ENCODE results near the gene EIF2B4.
"Not testable (repeated sequence)": the region's sequence is repeated elsewhere in the genome, so short reads cannot be mapped to it uniquely, and the experiment has no call there.

The EIF2B4 gene

DNA sequence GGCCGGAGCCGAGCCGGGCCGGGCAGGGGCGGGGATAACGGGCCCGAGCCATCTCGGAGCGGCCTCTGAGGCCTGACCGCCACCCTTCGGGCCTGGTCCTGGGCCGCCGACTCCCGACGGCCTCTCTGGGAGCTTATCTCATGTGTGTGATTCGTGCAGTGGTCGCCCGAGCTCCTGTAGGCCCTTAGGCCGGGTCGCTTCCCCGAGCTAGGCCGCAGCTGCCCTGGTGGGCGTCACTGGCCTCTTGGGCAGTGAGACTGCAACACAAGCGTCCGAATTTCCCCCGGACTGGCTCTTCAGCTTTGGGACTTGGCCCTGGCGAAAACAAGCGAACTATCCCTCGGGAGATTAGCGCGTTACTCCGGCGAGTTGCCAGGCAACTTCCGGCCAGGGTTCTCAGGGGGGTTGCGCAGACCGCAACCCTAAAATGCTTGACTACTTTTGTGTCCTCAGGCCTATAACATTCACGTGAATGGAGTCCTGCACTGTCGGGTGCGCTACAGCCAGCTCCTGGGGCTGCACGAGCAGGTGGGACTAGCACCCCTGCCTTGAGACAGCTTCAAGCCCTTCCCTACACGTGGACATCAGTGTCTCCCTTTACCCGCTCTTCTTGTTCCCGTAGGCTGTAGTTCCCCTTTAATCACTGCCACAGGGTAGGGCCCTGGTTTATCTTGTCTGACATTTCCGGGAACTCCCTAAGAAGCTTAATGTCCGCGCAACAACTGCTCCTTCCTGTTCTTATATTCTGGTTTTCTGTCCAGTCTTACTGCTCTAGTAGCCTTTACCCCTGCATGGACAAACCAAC is 880 bp upstream of the EIF2B4 start:
- H3K4me3 Mint-ChIP-seq, result peak overlapping the region; percentile 87 to 92
- H3K27ac Mint-ChIP-seq, result peak overlapping the region; percentile 100
- DNase-seq (peak; percentile 71), ATAC-seq (replicated peaks) (peak; percentile 48 to 50)
- H3K9me3 Mint-ChIP-seq, result no peaks in the 10 kb centered on the region
- H3K36me3 Mint-ChIP-seq, result peaks cover 37 to 76% of the 10 kb centered on the region in 2 donors
- H3K4me1 Mint-ChIP-seq, result peaks cover 33 to 61% of the 10 kb centered on the region in 2 donors
- H3K27me3 Mint-ChIP-seq, result no peaks in the 10 kb centered on the region

DNA sequence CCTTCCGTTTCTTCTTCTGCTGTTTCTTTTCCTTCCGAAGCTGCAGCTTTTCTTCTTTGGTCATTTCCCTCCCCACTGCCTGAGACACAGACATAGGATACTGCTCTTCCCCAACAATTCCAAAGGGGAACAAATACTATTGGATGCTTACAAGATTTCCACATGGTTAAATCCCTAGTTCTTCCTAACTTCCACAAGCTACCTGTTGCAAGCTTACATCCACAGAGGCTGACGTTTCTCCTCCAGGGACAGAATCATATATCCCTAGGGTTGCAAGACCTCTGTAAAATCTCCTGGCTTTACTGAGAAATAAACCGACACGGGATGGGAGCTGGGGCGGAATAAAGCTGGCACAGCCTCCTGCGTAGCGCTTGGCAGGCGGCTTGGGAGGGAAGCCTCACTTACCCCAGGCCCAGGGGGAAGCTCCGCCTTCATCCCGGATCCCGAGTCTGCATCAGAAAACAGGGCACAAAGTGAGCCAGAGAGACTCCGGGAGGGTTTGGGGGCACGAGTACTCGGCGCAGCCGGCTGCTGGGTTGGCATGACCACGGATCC is 590 bp downstream of the EIF2B4 start:
- Mint-ChIP-seq H3K4me3 (peak overlapping the region; percentile 87 to 92), H3K36me3 (peaks cover 33 to 66% of the 10 kb centered on the region in 2 donors), H3K9me3 (no peaks in the 10 kb centered on the region), H3K4me1 (peaks cover 28 to 59% of the 10 kb centered on the region in 2 donors), H3K27ac (peak overlapping the region; percentile 97), H3K27me3 (no peaks in the 10 kb centered on the region)
- DNase-seq (no peak), ATAC-seq (replicated peaks) (no peak)

DNA sequence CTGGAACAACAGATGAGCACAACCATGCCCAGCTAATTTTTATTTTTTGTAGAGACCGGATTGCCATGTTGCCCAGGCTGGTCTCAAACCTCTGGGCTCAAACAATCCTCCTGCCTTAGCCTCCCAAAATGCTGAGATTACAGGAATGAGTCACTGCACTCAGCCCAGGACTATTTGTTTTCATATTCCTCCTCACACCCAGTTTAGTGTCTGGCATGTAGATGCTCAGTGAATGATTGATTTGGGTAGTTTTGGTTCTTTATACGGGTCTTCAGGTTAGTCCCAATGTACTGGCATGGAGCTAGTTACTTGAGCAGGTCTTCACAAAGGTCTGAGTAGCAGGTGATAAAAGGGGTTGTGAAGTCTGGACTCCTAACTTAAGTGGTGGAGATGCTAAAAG is 6.2 kb downstream of the EIF2B4 start:
- Mint-ChIP-seq H3K36me3 (peaks cover 19 to 49% of the 10 kb centered on the region in 2 donors), H3K4me1 (peaks cover 9 to 31% of the 10 kb centered on the region in 2 donors), H3K9me3 (no peaks in the 10 kb centered on the region), H3K27me3 (no peaks in the 10 kb centered on the region), H3K27ac (no peak overlapping the region), H3K4me3 (no peak overlapping the region)
- DNase-seq (no peak), ATAC-seq (replicated peaks) (peak; percentile 20 to 21)

DNA sequence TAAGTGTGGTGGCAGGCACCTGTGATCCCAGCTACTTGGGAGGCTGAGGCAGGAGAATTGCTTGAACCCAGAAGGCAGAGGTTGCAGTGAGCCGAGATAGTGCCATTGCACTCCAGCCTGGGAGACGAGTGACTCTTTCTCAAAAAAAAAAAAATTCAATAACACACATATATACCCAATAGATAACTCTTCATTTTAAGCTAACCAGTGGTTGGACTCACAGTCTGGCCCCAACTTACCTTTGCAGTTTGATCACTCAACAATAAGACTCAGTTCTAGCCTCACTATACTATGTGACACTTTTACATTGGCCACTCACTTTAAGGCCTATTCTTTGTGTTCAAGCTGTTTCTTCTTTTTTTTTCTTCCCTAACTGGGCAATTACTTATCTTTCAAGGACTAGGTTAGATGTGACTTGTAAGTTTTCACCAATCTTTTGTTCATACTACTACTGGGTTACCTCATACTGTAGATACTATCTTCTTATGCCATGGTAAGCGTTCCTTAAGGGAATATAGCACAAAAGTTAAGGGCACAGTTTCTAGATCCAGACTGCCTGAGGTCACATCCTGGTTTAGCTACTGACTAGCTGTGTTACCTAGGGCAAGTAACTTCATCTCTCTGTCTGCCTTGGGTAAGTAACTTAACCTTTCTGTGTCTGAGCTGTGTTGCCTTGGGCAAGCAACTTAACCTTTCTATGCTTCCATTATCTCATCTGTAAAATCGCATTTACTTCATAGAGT is 7.3 kb downstream of the EIF2B4 start:
- Mint-ChIP-seq H3K36me3 (peaks cover 18 to 50% of the 10 kb centered on the region in 2 donors), H3K27me3 (no peaks in the 10 kb centered on the region), H3K4me1 (peaks cover 10 to 34% of the 10 kb centered on the region in 2 donors), H3K27ac (no peak overlapping the region), H3K9me3 (no peaks in the 10 kb centered on the region), H3K4me3 (no peak overlapping the region)
- DNase-seq (no peak), ATAC-seq (replicated peaks) (no peak)

DNA sequence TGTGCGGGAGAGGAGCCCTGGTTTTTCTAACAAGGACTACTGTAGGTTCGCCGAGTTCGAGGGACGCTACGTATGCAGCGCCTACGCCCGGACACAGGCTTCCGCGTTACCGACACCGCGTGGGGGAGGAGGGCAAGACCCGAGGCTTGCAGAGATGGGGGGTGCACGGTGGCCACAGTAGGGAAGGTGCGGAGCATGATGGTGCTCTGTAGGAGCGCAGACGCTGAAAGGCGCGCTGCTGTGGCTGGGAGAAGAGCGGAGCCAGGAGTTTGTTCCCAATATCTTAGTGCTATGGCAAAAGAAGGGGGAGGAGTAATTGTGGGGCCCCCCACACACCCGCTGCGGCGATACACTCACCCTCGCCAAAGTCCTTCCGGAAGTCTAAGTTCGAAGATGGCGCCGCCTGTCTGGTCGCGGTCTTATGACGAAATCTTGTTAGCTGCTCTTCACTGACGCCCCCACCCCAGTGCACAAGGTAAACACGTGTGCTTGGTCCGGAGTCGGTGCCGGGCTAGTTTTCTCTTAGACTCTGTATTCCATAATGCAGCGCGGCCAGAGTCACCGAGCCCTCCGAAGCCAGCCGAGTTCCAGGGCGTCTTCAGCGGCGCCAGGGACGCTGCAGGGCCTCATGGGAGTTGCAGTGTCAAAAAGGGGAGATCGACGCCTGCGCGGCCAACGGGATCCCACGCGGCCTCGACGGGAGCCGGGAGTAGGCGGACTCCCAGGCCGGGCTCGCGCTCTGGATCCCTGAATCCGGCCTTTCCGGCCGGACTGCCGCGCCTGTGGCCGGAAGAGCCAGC is 13.6 kb downstream of the EIF2B4 start, which contains the start of gene GTF3C2:
Gene GTF3C2, minus strand, starts transcription at position 383 of the 800 bp plus-strand sequence. CDS start 13,210 bp downstream, outside the sequence.
- DNase-seq, result peak; percentile 91
- H3K4me3 Mint-ChIP-seq, result peak within 1 kb of the TSS; percentile 99 to 100
- ATAC-seq (replicated peaks), result peak; percentile 86 to 89
- H3K27me3 Mint-ChIP-seq, result no peaks in the 10 kb centered on the region
- H3K36me3 Mint-ChIP-seq, result peaks cover 15 to 25% of the 10 kb centered on the region in 2 donors
- H3K4me1 Mint-ChIP-seq, result peaks cover 26 to 45% of the 10 kb centered on the region in 2 donors
- no peaks in the 10 kb centered on the region for H3K9me3 Mint-ChIP-seq
- H3K27ac Mint-ChIP-seq, result peak within 1 kb of the TSS; percentile 98

DNA sequence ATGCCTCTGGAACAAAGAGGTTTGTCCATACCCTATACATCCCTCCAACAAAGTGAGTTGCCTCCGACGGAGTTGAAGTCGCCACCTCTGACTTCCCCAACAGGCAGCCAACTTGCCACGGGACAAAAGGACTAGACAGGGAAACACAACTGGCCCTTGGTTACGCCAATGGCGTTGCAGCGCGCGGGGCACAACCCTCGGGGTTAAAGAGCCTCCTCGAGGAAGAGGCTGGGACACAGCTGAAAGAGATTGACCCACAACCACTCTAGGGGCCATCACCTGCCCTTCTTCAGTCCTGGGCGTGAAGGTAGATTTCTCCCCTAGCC is 14.1 kb downstream of the EIF2B4 start:
- DNase-seq (no peak), ATAC-seq (replicated peaks) (peak; percentile 48 to 49)
- Mint-ChIP-seq H3K4me3 (peak overlapping the region; percentile 99 to 100), H3K27me3 (no peaks in the 10 kb centered on the region), H3K27ac (peak overlapping the region; percentile 98), H3K36me3 (peaks cover 15 to 24% of the 10 kb centered on the region in 2 donors), H3K9me3 (no peaks in the 10 kb centered on the region), H3K4me1 (peaks cover 26 to 48% of the 10 kb centered on the region in 2 donors)

DNA sequence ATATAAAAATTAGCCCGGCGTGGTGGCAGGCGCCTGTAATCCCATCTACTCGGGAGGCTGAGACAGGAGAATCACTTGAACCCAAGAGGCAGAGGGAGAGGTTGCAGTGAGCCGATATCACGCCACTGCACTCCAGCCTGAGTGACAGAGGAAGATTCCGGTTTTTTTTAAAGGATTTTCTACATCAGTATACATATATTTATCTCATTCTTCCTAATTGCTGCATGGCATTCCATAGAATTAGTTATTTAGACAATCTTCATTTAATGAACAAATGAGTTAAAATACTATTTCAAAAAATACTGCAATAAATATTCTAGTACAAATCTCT is 15.6 kb downstream of the EIF2B4 start:
- H3K4me3 Mint-ChIP-seq, result peak overlapping the region; percentile 28 to 29
- peaks cover 29 to 49% of the 10 kb centered on the region in 2 donors for H3K4me1 Mint-ChIP-seq
- H3K9me3 Mint-ChIP-seq, result no peaks in the 10 kb centered on the region
- no peaks in the 10 kb centered on the region for H3K27me3 Mint-ChIP-seq
- H3K36me3 Mint-ChIP-seq, result peaks cover 15 to 23% of the 10 kb centered on the region in 2 donors
- DNase-seq (no peak), ATAC-seq (replicated peaks) (no peak)
- peak overlapping the region; percentile 25 for H3K27ac Mint-ChIP-seq

DNA sequence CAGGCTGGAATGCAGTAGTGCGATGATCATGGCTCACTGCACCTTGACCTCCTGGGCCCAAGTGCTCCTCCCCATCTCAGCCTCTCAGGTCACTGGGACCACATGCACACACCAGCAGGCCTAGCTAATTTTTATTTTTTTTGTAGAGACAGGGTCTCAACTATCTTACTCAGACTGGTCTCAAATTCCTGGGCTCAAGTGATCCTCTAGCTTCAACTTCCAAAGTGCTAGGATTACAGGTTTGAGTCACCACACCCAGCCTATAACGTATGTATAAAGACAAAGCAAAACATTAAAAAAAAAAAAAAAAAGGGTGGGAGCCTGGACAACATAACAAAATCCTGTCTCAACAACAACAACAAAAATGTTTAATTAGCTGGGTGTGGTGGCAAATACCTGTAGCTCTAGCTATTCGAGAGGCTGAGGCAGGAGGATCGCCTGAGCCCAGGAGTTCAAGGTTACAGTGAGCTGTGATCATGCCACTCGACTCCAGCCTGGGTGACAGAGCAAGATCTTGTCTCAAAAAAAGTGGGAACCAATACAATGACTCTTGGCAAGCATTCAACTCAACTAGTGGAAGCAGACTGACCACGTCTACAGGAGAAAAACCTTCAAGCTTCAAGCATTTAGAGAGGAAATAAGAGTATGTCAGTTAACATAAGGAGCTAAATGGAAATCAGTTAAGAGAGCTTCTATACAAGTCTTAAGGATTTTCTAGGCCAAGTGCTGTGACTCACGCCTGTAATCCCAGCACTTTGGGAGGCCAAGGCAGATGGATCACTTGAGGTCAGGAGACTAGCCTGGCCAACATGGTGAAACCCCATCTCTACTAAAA is 16.2 kb downstream of the EIF2B4 start:
- H3K4me3 Mint-ChIP-seq, result peak overlapping the region; percentile 28 to 29
- ATAC-seq (replicated peaks) (no peak), DNase-seq (no peak)
- H3K9me3 Mint-ChIP-seq, result no peaks in the 10 kb centered on the region
- no peaks in the 10 kb centered on the region for H3K27me3 Mint-ChIP-seq
- peak overlapping the region; percentile 25 for H3K27ac Mint-ChIP-seq
- H3K36me3 Mint-ChIP-seq, result peaks cover 17 to 27% of the 10 kb centered on the region in 2 donors
- peaks cover 29 to 49% of the 10 kb centered on the region in 2 donors for H3K4me1 Mint-ChIP-seq

DNA sequence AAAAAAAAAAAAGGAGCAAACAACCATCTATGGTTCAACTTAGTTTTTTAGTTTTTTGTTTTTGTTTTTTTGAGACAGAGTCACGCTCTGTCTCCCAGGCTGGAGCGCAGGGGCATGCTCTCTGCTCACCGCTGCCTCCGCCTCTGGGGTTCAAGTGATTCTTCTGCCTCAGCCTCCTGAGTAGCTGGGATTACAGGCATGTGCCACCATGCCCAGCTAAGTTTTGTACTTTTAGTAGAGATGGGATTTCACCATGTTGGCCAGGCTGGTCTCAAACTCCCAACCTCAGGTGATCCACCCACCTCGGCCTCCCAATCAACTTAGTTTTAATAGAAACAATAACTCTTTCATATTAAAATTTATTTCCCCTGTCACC is 16.8 kb downstream of the EIF2B4 start:
- ATAC-seq (replicated peaks); DNase-seq; H3K4me3 Mint-ChIP-seq; H3K9me3 Mint-ChIP-seq; H3K27ac Mint-ChIP-seq; H3K27me3 Mint-ChIP-seq: not testable (repeated sequence)
- H3K36me3 Mint-ChIP-seq, result peaks cover 15 to 23% of the 10 kb centered on the region in 2 donors
- H3K4me1 Mint-ChIP-seq, result peaks cover 27 to 45% of the 10 kb centered on the region in 2 donors

DNA sequence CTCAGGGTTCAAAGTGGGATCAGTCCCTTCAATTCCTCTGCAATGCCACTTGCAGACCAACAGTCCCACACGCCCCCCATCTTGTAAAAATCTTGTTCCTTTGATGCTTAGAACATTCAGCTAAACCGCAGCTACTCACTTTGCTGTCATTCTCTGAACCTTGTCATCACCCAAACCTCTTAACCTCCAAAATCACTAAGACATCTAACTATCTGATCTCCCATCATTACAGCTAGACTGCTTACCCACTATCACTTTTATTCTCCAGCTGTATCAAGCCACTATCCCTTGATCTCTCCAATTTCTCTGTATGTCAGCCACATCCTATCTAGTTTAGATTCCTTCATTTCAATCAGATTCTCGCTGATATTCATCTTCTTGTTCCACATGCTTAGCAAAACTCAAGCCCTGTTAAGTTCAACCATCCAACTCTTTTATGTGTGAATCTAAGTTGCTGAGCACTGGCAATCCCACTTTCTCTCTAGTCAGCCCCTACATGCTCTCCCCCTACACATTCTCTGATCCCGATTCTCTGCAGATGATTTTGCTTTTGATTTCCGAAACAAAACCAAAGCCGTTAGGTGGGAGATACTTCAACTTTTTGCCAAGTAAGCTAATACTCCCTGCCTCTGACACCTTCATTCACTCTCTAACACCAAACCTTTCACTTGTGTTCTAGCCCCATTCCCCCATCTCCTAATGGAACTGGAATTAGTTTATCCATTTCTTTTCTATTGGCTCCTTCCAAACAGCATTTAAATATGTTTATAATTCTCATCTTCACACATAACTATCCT is 18.1 kb downstream of the EIF2B4 start:
- Mint-ChIP-seq H3K9me3 (no peaks in the 10 kb centered on the region), H3K27me3 (no peaks in the 10 kb centered on the region), H3K36me3 (peaks cover 22 to 27% of the 10 kb centered on the region in 2 donors), H3K4me1 (peaks cover 26 to 43% of the 10 kb centered on the region in 2 donors), H3K4me3 (no peak overlapping the region), H3K27ac (peak overlapping the region; percentile 14)
- no peak for ATAC-seq (replicated peaks)
- no peak for DNase-seq

DNA sequence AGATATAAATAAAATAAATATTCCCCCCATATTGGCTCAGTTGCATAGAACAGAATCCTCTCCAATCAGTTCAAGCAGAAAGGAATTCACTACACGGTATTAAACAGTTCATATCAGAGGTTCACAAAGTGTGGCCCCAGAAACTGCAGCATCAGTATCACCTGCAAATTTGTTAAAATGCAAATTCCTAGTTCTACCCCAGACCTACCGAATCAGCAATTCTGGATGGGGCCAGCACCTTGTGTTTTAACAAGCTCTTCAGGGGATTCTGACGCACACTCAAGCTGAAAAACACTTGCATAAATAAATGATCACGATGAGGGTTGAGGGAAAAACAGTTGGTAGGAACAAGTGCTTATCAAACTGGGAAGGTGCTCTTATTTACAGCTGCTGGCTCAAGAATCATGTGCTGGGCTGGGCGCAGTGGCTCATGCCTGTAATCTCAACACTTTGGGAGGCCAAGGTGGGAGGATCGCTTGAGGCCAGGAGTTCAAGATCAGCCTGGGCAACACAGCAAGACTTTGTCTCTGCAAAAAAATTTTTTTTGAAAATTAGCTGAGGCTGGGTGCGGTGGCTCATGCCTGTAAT is 19.9 kb downstream of the EIF2B4 start:
- Mint-ChIP-seq H3K4me1 (peaks cover 24 to 45% of the 10 kb centered on the region in 2 donors), H3K4me3 (no peak overlapping the region), H3K27ac (no peak overlapping the region), H3K9me3 (no peaks in the 10 kb centered on the region), H3K27me3 (no peaks in the 10 kb centered on the region), H3K36me3 (peaks cover 26 to 31% of the 10 kb centered on the region in 2 donors)
- no peak for DNase-seq
- ATAC-seq (replicated peaks), result no peak

DNA sequence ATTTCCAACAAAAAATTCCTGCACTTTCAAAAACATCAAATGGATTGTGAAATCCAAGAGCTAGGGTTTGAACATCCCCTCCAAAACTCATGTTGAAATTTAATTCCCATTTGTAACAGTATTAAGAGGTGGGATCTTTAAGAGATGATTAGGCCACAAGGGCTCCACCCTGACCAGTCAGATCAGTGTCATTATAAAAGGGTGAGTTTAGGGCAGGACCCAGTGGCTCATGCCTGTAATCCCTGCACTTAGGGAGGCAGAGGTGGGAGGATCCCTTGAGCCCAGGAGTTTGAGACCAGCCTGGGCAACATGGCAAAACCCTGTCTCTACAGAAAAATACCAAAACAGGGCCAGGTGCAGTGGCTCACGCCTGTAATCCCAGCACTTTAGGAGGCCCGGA is 22.5 kb downstream of the EIF2B4 start:
- no peaks in the 10 kb centered on the region for H3K27me3 Mint-ChIP-seq
- H3K4me3 Mint-ChIP-seq, result no peak overlapping the region
- peaks cover 25 to 45% of the 10 kb centered on the region in 2 donors for H3K36me3 Mint-ChIP-seq
- H3K9me3 Mint-ChIP-seq, result no peaks in the 10 kb centered on the region
- no peak for ATAC-seq (replicated peaks)
- H3K4me1 Mint-ChIP-seq, result peaks cover 19 to 40% of the 10 kb centered on the region in 2 donors
- no peak for DNase-seq
- no peak overlapping the region for H3K27ac Mint-ChIP-seq
